SK-N-SH (cell line): Measurements from ENCODE around the gene MRPL51.

Experiments used
- CTCF ChIP-seq: fragments of 200-600 bp; sonication (generic); IDR thresholded peaks from 2 replicates; pipeline ENCODE4 v1.6.1; 2017; ENCODE audit warnings: antibody characterized with exemption, mild to moderate bottlenecking, moderate library complexity
- MAX ChIP-seq: IDR thresholded peaks from 2 replicates; pipeline ENCODE4 v1.4.0; 2012; ENCODE audit warnings: low read depth
- RCOR1 ChIP-seq: fragments of 150-350 bp; IDR thresholded peaks from 2 replicates; pipeline ENCODE4 v1.6.1; 2017; ENCODE audit warnings: antibody characterized with exemption, low read length
- REST ChIP-seq: IDR thresholded peaks from 2 replicates; pipeline ENCODE4 v1.6.1; 2012; ENCODE audit warnings: mild to moderate bottlenecking, low read depth, low read length, moderate library complexity
- TAF1 ChIP-seq: IDR thresholded peaks from 2 replicates; pipeline ENCODE4 v1.6.1; 2012; ENCODE audit warnings: low read depth, mild to moderate bottlenecking, low read length, moderate library complexity, borderline replicate concordance

GRCh38 chr12:6463858-6464257, 29.2 kb downstream of the MRPL51 start:
- TF ChIP-seq TAF1 (no peak), CTCF (no peak), RCOR1 (no peak), REST (no peak), MAX (no peak)
